HT1080 (cell line): ENCODE measurements around the gene TEX36. TPM values are rescaled to one million over a fixed set of nuclear protein-coding genes. Genes with fewer than 3 reads are reported as not detected.
"Not testable (repeated sequence)": the region's sequence is repeated elsewhere in the genome, so short reads cannot be mapped to it uniquely, and the experiment has no call there.

Experiments used
- DNase-seq: peaks from one replicate; pipeline ENCODE4 v3.0.0-alpha.2; 2015; ENCODE audit warnings: low read depth
- total RNA-seq: library from RNA; depleted of rRNA; stranded (reverse); fragments of >200 nt; shearing (Covaris generic); gene quantifications from 2 replicates; pipeline ENCODE4 v1.2.3, GENCODE V29; 2014

The TEX36 gene
- total RNA-seq, 1 experiment from 2014 or later = not detected

- DNase-seq = no peak
These were observed 9.9 kb upstream of the TEX36 start for GRCh38 chr10:125692601-125693523.

- no peak for DNase-seq
These were observed 9.2 kb upstream of the TEX36 start for GRCh38 chr10:125692196-125692595.

- peak; percentile 59 for DNase-seq
These were observed 8.4 kb upstream of the TEX36 start for GRCh38 chr10:125691160-125691981.

- no peak for DNase-seq
These were observed 7.1 kb upstream of the TEX36 start for GRCh38 chr10:125689955-125690569.

GRCh38 chr10:125687507-125688185 lies 4.7 kb upstream of the TEX36 start:
- no peak for DNase-seq

- no peak for DNase-seq
These were observed 1.6 kb upstream of the TEX36 start for GRCh38 chr10:125684581-125684980.

GRCh38 chr10:125683821-125684220 lies 858 bp upstream of the TEX36 start:
- DNase-seq = no peak

- peak; percentile 43 for DNase-seq
These were observed 3.5 kb downstream of the TEX36 start for GRCh38 chr10:125679436-125679835.

- no peak for DNase-seq
These were observed 10.1 kb downstream of the TEX36 start for GRCh38 chr10:125672884-125673283.

GRCh38 chr10:125662584-125662983 lies 20.4 kb downstream of the TEX36 start:
- DNase-seq = peak; percentile 52

GRCh38 chr10:125661941-125662515 lies 20.9 kb downstream of the TEX36 start:
- DNase-seq = peak; percentile 95

GRCh38 chr10:125661431-125661940 lies 21.5 kb downstream of the TEX36 start:
- no peak for DNase-seq

- DNase-seq = no peak
These were observed 23.9 kb downstream of the TEX36 start for GRCh38 chr10:125659071-125659470.

GRCh38 chr10:125656523-125656922 lies 26.4 kb downstream of the TEX36 start:
- DNase-seq = no peak

GRCh38 chr10:125653113-125653512 lies 29.9 kb downstream of the TEX36 start:
- DNase-seq = not testable (repeated sequence)

- no peak for DNase-seq
These were observed 36.7 kb downstream of the TEX36 start for GRCh38 chr10:125646311-125646710.

- DNase-seq = no peak
These were observed 41.6 kb downstream of the TEX36 start for GRCh38 chr10:125641398-125641797.

- no peak for DNase-seq
These were observed 42.3 kb downstream of the TEX36 start for GRCh38 chr10:125640653-125641052.

- DNase-seq = no peak
These were observed 43.1 kb downstream of the TEX36 start for GRCh38 chr10:125639846-125640245.

GRCh38 chr10:125638555-125638954 lies 44.4 kb downstream of the TEX36 start:
- no peak for DNase-seq

GRCh38 chr10:125637496-125637895 lies 45.5 kb downstream of the TEX36 start:
- no peak for DNase-seq
